PC-3 (cell line): Measurements from ENCODE around the gene DCUN1D1. TPM values are rescaled to one million over a fixed set of nuclear protein-coding genes. Genes with fewer than 3 reads are reported as not detected.

Experiments used
- ATAC-seq: fragments of 200-7000 bp; cut with Tn5 transposase; 2 replicates; pipeline ENCODE4 v1.9.1; 2020; ENCODE audit warnings: mild to moderate bottlenecking, moderate library complexity
- BruUV-seq: library from RNA; stranded (reverse); fragments of 400-500 nt; replicated peaks from 2 replicates; lab custom pipeline; 2021; lab: Mats Ljungman, UMichigan
- CTCF ChIA-PET: fragments of 300-600 bp; sonication (Branson Sonifier 250); formaldehyde crosslinking; loops from one replicate; lab custom pipeline; 2022; ENCODE audit warnings: antibody characterized with exemption; lab: Charles Lee
- POLR2A ChIA-PET: fragments of 300-600 bp; sonication (Branson Sonifier 250); formaldehyde crosslinking; loops from one replicate; lab custom pipeline; 2022; ENCODE audit warnings: antibody characterized with exemption; ENCODE audit not compliant: unreplicated experiment; lab: Charles Lee
- DNase-seq: peaks from one replicate; pipeline ENCODE4 v3.0.0-alpha.2; 2015
- H2AFZ ChIP-seq: fragments of 300-600 bp; sonication (generic); 2 replicates; pipeline ENCODE4 v1.6.0; 2016; ENCODE audit warnings: antibody characterized with exemption, low read length
- H3F3A ChIP-seq: fragments of 300-600 bp; sonication (generic); one replicate; pipeline ENCODE4 v1.6.0; 2017; ENCODE audit warnings: antibody characterized with exemption, low read length, control low read depth, mild to moderate bottlenecking; ENCODE audit not compliant: unreplicated experiment
- H3K27ac ChIP-seq: fragments of 300-600 bp; sonication (generic); 2 replicates; pipeline ENCODE4 v1.5.1; 2016; ENCODE audit warnings: mild to moderate bottlenecking, low read length
- H3K27me3 ChIP-seq: fragments of 300-600 bp; sonication (generic); 2 replicates; pipeline ENCODE4 v1.6.1; 2016; ENCODE audit warnings: low read length, mixed read lengths
- H3K36me3 ChIP-seq: fragments of 300-600 bp; sonication (generic); 2 replicates; pipeline ENCODE4 v1.6.1; 2016; ENCODE audit warnings: low read depth, mixed run types, low read length, mixed read lengths
- H3K4me1 ChIP-seq: fragments of 300-600 bp; sonication (generic); 2 replicates; pipeline ENCODE4 v1.5.1; 2016; ENCODE audit warnings: low read length; ENCODE audit not compliant: insufficient read depth
- H3K4me2 ChIP-seq: fragments of 300-600 bp; sonication (generic); 2 replicates; pipeline ENCODE4 v1.6.0; 2016; ENCODE audit warnings: low read length
- H3K4me3 ChIP-seq: fragments of 300-600 bp; sonication (generic); 2 replicates; pipeline ENCODE4 v1.5.1; 2016; ENCODE audit warnings: mild to moderate bottlenecking, low read length, mixed read lengths
- H3K79me2 ChIP-seq: fragments of 300-600 bp; sonication (generic); 2 replicates; pipeline ENCODE4 v1.6.1; 2017; ENCODE audit warnings: low read length, mixed read lengths
- H3K9ac ChIP-seq: fragments of 300-600 bp; sonication (generic); 2 replicates; pipeline ENCODE4 v1.6.0; 2016; ENCODE audit warnings: mild to moderate bottlenecking, low read length
- H3K9me2 ChIP-seq: fragments of 300-600 bp; sonication (generic); replicated peaks from 2 replicates; pipeline ENCODE4 v1.6.1; 2016; ENCODE audit warnings: mixed run types, low read length, mixed read lengths
- H3K9me3 ChIP-seq: fragments of 300-600 bp; sonication (generic); 2 replicates; pipeline ENCODE4 v1.6.1; 2016; ENCODE audit warnings: low read length, mixed read lengths
- H4K20me1 ChIP-seq: fragments of 300-600 bp; sonication (generic); 2 replicates; pipeline ENCODE4 v1.6.1; 2016; ENCODE audit warnings: low read length, mixed read lengths
- CTCF ChIP-seq: fragments of 300-600 bp; sonication (generic); conservative IDR thresholded peaks from 2 replicates; pipeline ENCODE4 v1.5.1; 2017; ENCODE audit warnings: antibody characterized with exemption, low read depth, mild to moderate bottlenecking, low read length
- EZH2 ChIP-seq: fragments of 300-600 bp; sonication (generic); IDR thresholded peaks from one replicate; pipeline ENCODE4 v1.6.1; 2017; ENCODE audit warnings: antibody characterized with exemption, mild to moderate bottlenecking, low read length; ENCODE audit not compliant: unreplicated experiment
- EZH2phosphoT487 ChIP-seq: fragments of 300-600 bp; sonication (generic); IDR thresholded peaks from 2 replicates; pipeline ENCODE4 v1.6.1; 2018; ENCODE audit warnings: mild to moderate bottlenecking, antibody characterized with exemption, low read length, borderline replicate concordance
- intact Hi-C: fragments of 100-400 bp; cut with micrococcal nuclease; formaldehyde crosslinking; loops from 2 replicates; pipeline ENCODE4 v1.9.0; 2023
- total RNA-seq: library from RNA; depleted of rRNA; stranded (reverse); fragments of >200 nt; gene quantifications from 2 replicates; pipeline ENCODE4 v1.2.3, GENCODE V29; 2014

The DCUN1D1 gene
- total RNA-seq, 1 experiment from 2014 or later = 39.7 TPM

- Histone ChIP-seq H3F3A (no peaks in the 10 kb centered on the region), H4K20me1 (no peaks in the 10 kb centered on the region), H3K27me3 (no peaks in the 10 kb centered on the region), H3K9ac (no peak overlapping the region), H3K9me3 (no peaks in the 10 kb centered on the region), H3K36me3 (peaks cover 33% of the 10 kb centered on the region), H3K4me3 (no peak overlapping the region), H3K4me1 (no peaks in the 10 kb centered on the region), H2AFZ (no peak overlapping the region), H3K4me2 (no peak overlapping the region), H3K79me2 (no peaks in the 10 kb centered on the region), H3K27ac (no peak overlapping the region), H3K9me2 (no peaks in the 10 kb centered on the region)
- ChIA-PET CTCF (no interaction called here), POLR2A (interaction anchor here (0.5 kb wide), 1 partner anchor 275 kb away, joined by 3 read pairs; no protein-coding TSS in a partner anchor)
- TF ChIP-seq CTCF (no peak), EZH2 (no peak), EZH2phosphoT487 (no peak)
- intact Hi-C loops = no loop called here
- ATAC-seq (no peak), DNase-seq (no peak)
- no TSS peak for BruUV-seq
Measured at GRCh38 chr3:182949688-182950087, 30.6 kb downstream of the DCUN1D1 start.

- no peak overlapping the region for H3K4me2 ChIP-seq
- ChIA-PET CTCF (interaction anchor here (0.6 kb wide), 1 partner anchor 83 kb away, joined by 13 read pairs; no protein-coding TSS in a partner anchor), POLR2A (no interaction called here)
- no peaks in the 10 kb centered on the region for H3F3A ChIP-seq
- no peaks in the 10 kb centered on the region for H3K79me2 ChIP-seq
- H3K9me3 ChIP-seq = no peaks in the 10 kb centered on the region
- H3K36me3 ChIP-seq = peaks cover 34% of the 10 kb centered on the region
- no peaks in the 10 kb centered on the region for H3K4me1 ChIP-seq
- no peaks in the 10 kb centered on the region for H4K20me1 ChIP-seq
- no peaks in the 10 kb centered on the region for H3K9me2 ChIP-seq
- no peak overlapping the region for H3K27ac ChIP-seq
- intact Hi-C loops = no loop called here
- no peak for DNase-seq
- no peak overlapping the region for H3K4me3 ChIP-seq
- TF ChIP-seq EZH2phosphoT487 = no peak
- no peak for TF ChIP-seq CTCF
- no peak for TF ChIP-seq EZH2
- no peak overlapping the region for H3K9ac ChIP-seq
- BruUV-seq = no TSS peak
- no peaks in the 10 kb centered on the region for H3K27me3 ChIP-seq
- no peak; the same call in 1 of the 2 replicates for ATAC-seq
- no peak overlapping the region for H2AFZ ChIP-seq
Measured at GRCh38 chr3:182948305-182948704, 32.0 kb downstream of the DCUN1D1 start.

GRCh38 chr3:182947888-182948287, 32.5 kb downstream of the DCUN1D1 start:
- H3K79me2 ChIP-seq = no peaks in the 10 kb centered on the region
- no peaks in the 10 kb centered on the region for H3K27me3 ChIP-seq
- no peaks in the 10 kb centered on the region for H4K20me1 ChIP-seq
- no TSS peak for BruUV-seq
- H3K4me3 ChIP-seq = no peak overlapping the region
- H3K9me2 ChIP-seq = no peaks in the 10 kb centered on the region
- H3K9me3 ChIP-seq = no peaks in the 10 kb centered on the region
- no peak overlapping the region for H3K27ac ChIP-seq
- no peak overlapping the region for H2AFZ ChIP-seq
- H3K4me1 ChIP-seq = no peaks in the 10 kb centered on the region
- ChIA-PET CTCF (interaction anchor here (0.6 kb wide), 2 partner anchors 45 to 83 kb away, joined by 3 to 13 read pairs; no protein-coding TSS in a partner anchor), POLR2A (no interaction called here)
- ATAC-seq = peak; percentile 94
- no peak overlapping the region for H3K4me2 ChIP-seq
- no peaks in the 10 kb centered on the region for H3F3A ChIP-seq
- peaks cover 30% of the 10 kb centered on the region for H3K36me3 ChIP-seq
- peak; percentile 62 for DNase-seq
- TF ChIP-seq EZH2 (no peak), CTCF (peak; percentile 59)
- no peak overlapping the region for H3K9ac ChIP-seq
- intact Hi-C loops = no loop called here
